Dedifferentiated amniotic fluid mesenchymal stem cell (primary cell): ENCODE data around the gene DLG2.
"Not testable (repeated sequence)": the region's sequence is repeated elsewhere in the genome, so short reads cannot be mapped to it uniquely, and the experiment has no call there.

Source experiments
- DNase-seq: peaks from one replicate; pipeline ENCODE4 v3.0.0-alpha.2; 2016; ENCODE audit errors: extremely low spot score

DLG2 gene

GRCh38 chr11:83815736-83816135 lies 1811.4 kb downstream of the DLG2 start:
- DNase-seq, result no peak

- DNase-seq, result no peak
Measured at GRCh38 chr11:83813296-83813695, 1813.8 kb downstream of the DLG2 start.

- no peak for DNase-seq
Measured at GRCh38 chr11:83809274-83809673, 1817.9 kb downstream of the DLG2 start.

GRCh38 chr11:83801799-83802198 lies 1825.3 kb downstream of the DLG2 start:
- DNase-seq, result no peak

GRCh38 chr11:83793310-83793709 lies 1833.8 kb downstream of the DLG2 start:
- peak; percentile 36 for DNase-seq

- no peak for DNase-seq
Measured at GRCh38 chr11:83791557-83791956, 1835.6 kb downstream of the DLG2 start.

- no peak for DNase-seq
Measured at GRCh38 chr11:83785942-83786341, 1841.2 kb downstream of the DLG2 start.

GRCh38 chr11:83784419-83784818 lies 1842.7 kb downstream of the DLG2 start:
- DNase-seq, result no peak

- no peak for DNase-seq
Measured at GRCh38 chr11:83782329-83782728, 1844.8 kb downstream of the DLG2 start.

- DNase-seq, result no peak
Measured at GRCh38 chr11:83779876-83780275, 1847.3 kb downstream of the DLG2 start.

GRCh38 chr11:83778596-83778995 lies 1848.5 kb downstream of the DLG2 start:
- DNase-seq, result no peak

GRCh38 chr11:83773950-83774880 lies 1852.9 kb downstream of the DLG2 start:
- no peak for DNase-seq

GRCh38 chr11:83768489-83768888 lies 1858.7 kb downstream of the DLG2 start:
- no peak for DNase-seq

GRCh38 chr11:83766932-83767331 lies 1860.2 kb downstream of the DLG2 start:
- no peak for DNase-seq

GRCh38 chr11:83764643-83765042 lies 1862.5 kb downstream of the DLG2 start:
- DNase-seq, result no peak

- DNase-seq, result no peak
Measured at GRCh38 chr11:83760932-83761331, 1866.2 kb downstream of the DLG2 start.

GRCh38 chr11:83759148-83759547 lies 1868.0 kb downstream of the DLG2 start:
- DNase-seq, result no peak

GRCh38 chr11:83751041-83751440 lies 1876.1 kb downstream of the DLG2 start:
- DNase-seq, result no peak

- DNase-seq, result no peak
Measured at GRCh38 chr11:83746921-83747585, 1880.1 kb downstream of the DLG2 start.

- DNase-seq, result no peak
Measured at GRCh38 chr11:83744620-83745192, 1882.4 kb downstream of the DLG2 start.

GRCh38 chr11:83736684-83737083 lies 1890.5 kb downstream of the DLG2 start:
- no peak for DNase-seq

- no peak for DNase-seq
Measured at GRCh38 chr11:83734120-83734519, 1893.0 kb downstream of the DLG2 start.

- not testable (repeated sequence) for DNase-seq
Measured at GRCh38 chr11:83731288-83731687, 1895.9 kb downstream of the DLG2 start.
